Spleen (tissue), 7 donors: Measurements from ENCODE around the gene METTL2B.

Experiments
- POLR2A ChIP-seq, 3 donors: fragments of 450-650 bp; IDR thresholded peaks; one replicate each; pipeline ENCODE4 v1.5.1; 2017; ENCODE audit warnings: antibody characterized with exemption in 3 of 3, mild to moderate bottlenecking in 1 of 3
- POLR2AphosphoS5 ChIP-seq, 3 donors: sonication (generic); formaldehyde crosslinking; IDR thresholded peaks; one replicate each; pipeline ENCODE4 v1.5.1; 2017; ENCODE audit warnings: antibody characterized with exemption in 3 of 3
- TF ChIP-seq, protein P1 (sequence below), 11 experiments: fragments of 200-600 bp in 7 of 11; fragments of 450-650 bp in 4 of 11; sonication (generic) in 4 of 11; IDR thresholded peaks in 8 of 11; conservative IDR thresholded peaks in 3 of 11; 1 replicate in 7 of 11; 2 replicates in 4 of 11; pipeline versions ENCODE4 v1.4.0 to v1.8.0; 2016 to 2021; ENCODE audit warnings: antibody characterized with exemption in 11 of 11, inconsistent platforms in 4 of 11, mild to moderate bottlenecking in 1 of 11
- donor health status: DM: no; HTN: no; CAD: no; lungs with moderate emphysema.
- donor health status: DM: no; HTN: no; CAD: no.
- donor health status: DM: no; HTN: no; CAD: no.

DNA sequence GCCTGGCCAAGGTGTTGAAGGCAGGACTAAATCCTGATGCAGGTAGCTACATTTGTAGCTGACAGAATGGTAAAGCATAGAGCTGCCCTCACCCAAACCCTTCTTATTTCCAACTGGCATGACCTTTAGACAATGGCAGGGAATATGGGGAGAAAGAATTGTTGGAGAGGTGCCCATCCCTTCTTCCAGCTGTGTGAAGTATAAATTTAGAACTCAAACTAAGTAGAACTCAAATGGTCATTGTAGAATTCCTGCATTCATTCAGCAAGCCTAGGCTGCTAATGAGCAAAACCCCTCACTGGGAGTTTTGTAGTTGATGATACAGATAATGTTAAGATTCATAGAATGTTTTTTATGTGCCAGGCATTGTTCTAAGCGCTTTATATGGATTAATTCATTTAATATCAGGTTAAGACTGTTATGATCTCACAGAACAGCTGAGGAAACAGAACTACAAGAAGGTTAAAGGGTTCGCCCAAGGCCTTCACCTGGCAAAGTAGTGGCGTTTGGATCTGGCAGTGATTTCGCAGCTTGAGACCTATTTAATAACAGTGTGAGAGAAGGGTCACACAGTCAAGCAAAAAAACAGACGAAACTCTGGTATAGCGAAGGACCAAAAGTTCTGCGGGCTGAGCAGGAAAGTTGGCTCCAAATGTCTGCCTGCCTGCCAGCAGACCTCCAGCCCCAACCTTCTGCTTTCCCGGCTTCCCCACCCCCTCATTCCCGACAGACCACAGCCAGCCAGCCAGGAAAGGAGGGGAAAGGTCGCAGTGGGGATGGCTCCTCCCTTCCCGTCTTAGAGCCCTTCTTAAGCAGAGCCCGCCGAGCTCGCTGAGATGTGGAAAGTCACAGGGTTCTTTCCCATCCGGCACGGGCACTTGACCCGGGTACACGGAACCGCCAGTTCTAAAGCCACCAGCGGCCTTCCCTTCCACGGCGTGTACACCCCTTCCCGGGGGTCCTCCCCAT lies 22.4 kb upstream of the METTL2B start:
- TF ChIP-seq, protein P1, sequence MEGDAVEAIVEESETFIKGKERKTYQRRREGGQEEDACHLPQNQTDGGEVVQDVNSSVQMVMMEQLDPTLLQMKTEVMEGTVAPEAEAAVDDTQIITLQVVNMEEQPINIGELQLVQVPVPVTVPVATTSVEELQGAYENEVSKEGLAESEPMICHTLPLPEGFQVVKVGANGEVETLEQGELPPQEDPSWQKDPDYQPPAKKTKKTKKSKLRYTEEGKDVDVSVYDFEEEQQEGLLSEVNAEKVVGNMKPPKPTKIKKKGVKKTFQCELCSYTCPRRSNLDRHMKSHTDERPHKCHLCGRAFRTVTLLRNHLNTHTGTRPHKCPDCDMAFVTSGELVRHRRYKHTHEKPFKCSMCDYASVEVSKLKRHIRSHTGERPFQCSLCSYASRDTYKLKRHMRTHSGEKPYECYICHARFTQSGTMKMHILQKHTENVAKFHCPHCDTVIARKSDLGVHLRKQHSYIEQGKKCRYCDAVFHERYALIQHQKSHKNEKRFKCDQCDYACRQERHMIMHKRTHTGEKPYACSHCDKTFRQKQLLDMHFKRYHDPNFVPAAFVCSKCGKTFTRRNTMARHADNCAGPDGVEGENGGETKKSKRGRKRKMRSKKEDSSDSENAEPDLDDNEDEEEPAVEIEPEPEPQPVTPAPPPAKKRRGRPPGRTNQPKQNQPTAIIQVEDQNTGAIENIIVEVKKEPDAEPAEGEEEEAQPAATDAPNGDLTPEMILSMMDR (IDR thresholded peaks at IDR 0.05 in 8 of 11, conservative IDR thresholded peaks at IDR 0.05 in 3 of 11): no peak
- TF ChIP-seq POLR2AphosphoS5 (IDR thresholded peaks at IDR 0.05) (peak; percentile 77 to 82 (median 82)), POLR2A (IDR thresholded peaks at IDR 0.05) (no peak)
